Gastrocnemius medialis (tissue), 4 donors: ENCODE data around the gene ZDHHC14. TPM values are rescaled to one million over a fixed set of nuclear protein-coding genes. Genes with fewer than 3 reads are reported as not detected.
"Not testable (repeated sequence)": the region's sequence is repeated elsewhere in the genome, so short reads cannot be mapped to it uniquely, and the experiment has no call there.

Source experiments
- ATAC-seq, 2 donors: fragments of 150-250 bp; one replicate each; pipeline ENCODE4 v1.9.1; 2016
- DNase-seq, 2 donors: peaks; one replicate each; pipeline ENCODE4 v3.0.0-alpha.2; 2019
- H3K27ac ChIP-seq, 4 donors: fragments of 200-600 bp; sonication (generic); 1 replicate in 1 of 4; 2 replicates in 3 of 4; pipeline ENCODE4 v1.5.1; 2016 to 2018; ENCODE audit warnings: mild to moderate bottlenecking in 2 of 4, moderate library complexity in 1 of 4
- H3K27me3 ChIP-seq, 3 donors: fragments of 200-600 bp; sonication (generic) in 2 of 3; 1 replicate in 1 of 3; 2 replicates in 2 of 3; pipeline versions ENCODE4 v1.5.1 to v1.6.0; 2016 to 2019; ENCODE audit warnings: mild to moderate bottlenecking in 1 of 3, moderate library complexity in 1 of 3
- H3K36me3 ChIP-seq, 2 donors: fragments of 200-600 bp; sonication (generic) in 1 of 2; one replicate each; pipeline ENCODE4 v1.5.1; 2017 to 2018
- H3K4me1 ChIP-seq, 2 donors: fragments of 200-600 bp; sonication (generic) in 1 of 2; one replicate each; pipeline ENCODE4 v1.5.1; 2016 to 2017; ENCODE audit warnings: mild to moderate bottlenecking in 2 of 2
- H3K4me3 ChIP-seq, 4 donors: fragments of 200-600 bp; sonication (generic) in 3 of 4; 1 replicate in 1 of 4; 2 replicates in 3 of 4; pipeline ENCODE4 v1.5.1; 2016 to 2019; ENCODE audit warnings: mild to moderate bottlenecking in 2 of 4
- H3K9me3 ChIP-seq, 3 donors: fragments of 200-600 bp; sonication (generic) in 2 of 3; 1 replicate in 1 of 3; 2 replicates in 2 of 3; pipeline ENCODE4 v1.5.1; 2016 to 2019
- POLR2A ChIP-seq, 2 donors: fragments of 450-650 bp; IDR thresholded peaks; one replicate each; pipeline ENCODE4 v1.6.1; 2017; ENCODE audit warnings: antibody characterized with exemption in 2 of 2, mild to moderate bottlenecking in 2 of 2, moderate library complexity in 2 of 2
- in situ Hi-C, 4 donors: fragments of 200-750 bp; cut with MboI; loops; one replicate each; pipeline versions ENCODE4 v1.15.0 to v1.8.0; 2017; ENCODE audit warnings: low sequenced_read_pairs in 4 of 4
- intact Hi-C: fragments of 100-400 bp; cut with DNase I; formaldehyde crosslinking; loops from one replicate; pipeline ENCODE4 v1.15.1; 2023; ENCODE audit warnings: low total_unique reads
- total RNA-seq, 4 donors: library from RNA; depleted of rRNA; stranded (reverse); fragments of >200 nt; gene quantifications; one replicate each; pipeline versions ENCODE4 v1.1.0 to v1.2.3, GENCODE V29; 2016
- TF ChIP-seq, protein P1 (sequence below), 5 experiments: fragments of 450-650 bp in 3 of 5; fragments of 200-600 bp in 2 of 5; sonication (generic) in 2 of 5; IDR thresholded peaks in 4 of 5; conservative IDR thresholded peaks in 1 of 5; 1 replicate in 4 of 5; 2 replicates in 1 of 5; pipeline ENCODE4 v1.5.1; 2016 to 2019; ENCODE audit warnings: antibody characterized with exemption in 5 of 5, mild to moderate bottlenecking in 3 of 5, moderate library complexity in 3 of 5

Gene ZDHHC14
- total RNA-seq, 4 donors from 2014 or later = 3.7 to 7.7 (median 5.9) TPM

DNA sequence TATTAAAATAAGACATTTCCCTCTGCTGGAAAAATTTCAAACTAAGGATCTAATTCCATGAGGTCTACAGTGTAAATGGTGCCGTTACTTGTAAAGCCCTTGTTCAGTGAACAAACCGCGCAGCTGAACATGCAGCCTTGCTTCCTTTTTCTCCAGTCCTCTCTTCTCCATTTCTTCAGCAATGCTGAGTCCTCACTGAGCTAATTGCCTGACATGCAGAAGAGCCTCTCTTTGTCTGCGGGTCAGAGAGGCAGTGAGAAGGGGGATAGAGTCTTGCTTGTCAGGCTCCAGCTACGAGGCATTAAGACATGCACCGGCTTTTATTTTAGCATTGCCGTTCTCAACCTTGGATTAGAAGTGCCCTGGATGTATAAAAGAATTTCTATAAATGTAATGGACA is 25.7 kb downstream of the ZDHHC14 start:
- H3K27me3 ChIP-seq = no peaks in the 10 kb centered on the region
- H3K27ac ChIP-seq = no peak overlapping the region
- no peaks in the 10 kb centered on the region for H3K9me3 ChIP-seq
- TF ChIP-seq, protein P1, sequence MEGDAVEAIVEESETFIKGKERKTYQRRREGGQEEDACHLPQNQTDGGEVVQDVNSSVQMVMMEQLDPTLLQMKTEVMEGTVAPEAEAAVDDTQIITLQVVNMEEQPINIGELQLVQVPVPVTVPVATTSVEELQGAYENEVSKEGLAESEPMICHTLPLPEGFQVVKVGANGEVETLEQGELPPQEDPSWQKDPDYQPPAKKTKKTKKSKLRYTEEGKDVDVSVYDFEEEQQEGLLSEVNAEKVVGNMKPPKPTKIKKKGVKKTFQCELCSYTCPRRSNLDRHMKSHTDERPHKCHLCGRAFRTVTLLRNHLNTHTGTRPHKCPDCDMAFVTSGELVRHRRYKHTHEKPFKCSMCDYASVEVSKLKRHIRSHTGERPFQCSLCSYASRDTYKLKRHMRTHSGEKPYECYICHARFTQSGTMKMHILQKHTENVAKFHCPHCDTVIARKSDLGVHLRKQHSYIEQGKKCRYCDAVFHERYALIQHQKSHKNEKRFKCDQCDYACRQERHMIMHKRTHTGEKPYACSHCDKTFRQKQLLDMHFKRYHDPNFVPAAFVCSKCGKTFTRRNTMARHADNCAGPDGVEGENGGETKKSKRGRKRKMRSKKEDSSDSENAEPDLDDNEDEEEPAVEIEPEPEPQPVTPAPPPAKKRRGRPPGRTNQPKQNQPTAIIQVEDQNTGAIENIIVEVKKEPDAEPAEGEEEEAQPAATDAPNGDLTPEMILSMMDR (IDR thresholded peaks at IDR 0.05 in 4 of 5, conservative IDR thresholded peaks at IDR 0.05 in 1 of 5) = no peak
- TF ChIP-seq POLR2A (IDR thresholded peaks at IDR 0.05) = no peak
- no peaks in the 10 kb centered on the region for H3K36me3 ChIP-seq
- in situ Hi-C loops (no loop called here), intact Hi-C loops (no loop called here)
- no peaks in the 10 kb centered on the region for H3K4me1 ChIP-seq
- ATAC-seq = no peak
- no peak for DNase-seq
- no peak overlapping the region for H3K4me3 ChIP-seq

DNA sequence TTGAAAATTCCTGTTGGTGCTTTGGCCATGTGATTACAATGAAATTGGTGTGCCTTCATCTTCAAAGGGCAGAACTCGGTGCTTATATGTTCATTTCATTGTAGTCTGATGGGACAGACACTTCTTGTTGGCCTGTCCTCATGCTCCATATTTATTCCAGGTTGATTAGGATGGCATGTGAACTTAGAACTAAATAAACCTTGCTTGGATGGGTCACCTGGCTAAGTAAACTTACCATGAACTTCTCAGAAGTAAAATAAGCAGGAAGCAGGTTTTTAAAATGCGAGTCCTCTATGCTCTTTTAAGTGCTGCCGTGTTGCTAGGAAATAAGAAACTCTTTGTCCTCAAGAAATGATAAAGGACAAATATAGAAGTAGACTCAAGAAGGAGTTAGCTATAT is 26.7 kb downstream of the ZDHHC14 start:
- H3K4me1 ChIP-seq = no peaks in the 10 kb centered on the region
- intact Hi-C loops = no loop called here
- in situ Hi-C loops = no loop called here

DNA sequence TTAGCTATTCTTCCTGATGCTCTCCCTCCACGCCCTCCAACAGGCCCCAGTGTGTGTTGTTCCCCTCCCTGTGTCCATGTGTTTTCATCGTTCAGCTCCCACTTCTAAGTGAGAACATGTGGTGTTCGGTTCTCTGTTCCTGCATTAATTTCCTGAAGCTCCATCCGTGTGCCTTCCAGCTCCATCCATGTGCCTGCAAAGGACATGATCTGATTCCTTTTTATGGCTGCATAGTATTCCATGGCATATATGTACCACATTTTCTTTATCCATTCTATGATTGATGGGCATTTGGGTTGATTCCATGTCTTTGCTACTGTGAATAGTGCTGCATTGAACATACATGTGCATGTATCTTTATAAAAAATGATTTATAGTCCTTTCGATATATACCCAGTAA is 27.4 kb downstream of the ZDHHC14 start:
- in situ Hi-C loops, DNase-seq, H3K4me3 ChIP-seq, H3K9me3 ChIP-seq, intact Hi-C loops, H3K27me3 ChIP-seq, H3K36me3 ChIP-seq, ATAC-seq, H3K4me1 ChIP-seq, H3K27ac ChIP-seq: not testable (repeated sequence)

More for the DNA sequence above, 26.7 kb downstream of the ZDHHC14 start:
- H3K4me3 ChIP-seq = no peak overlapping the region
- H3K27ac ChIP-seq = no peak overlapping the region
- no peak for DNase-seq
- no peaks in the 10 kb centered on the region for H3K36me3 ChIP-seq
- no peak for ATAC-seq
- H3K9me3 ChIP-seq = no peaks in the 10 kb centered on the region
- TF ChIP-seq POLR2A (IDR thresholded peaks at IDR 0.05) = no peak
- TF ChIP-seq, protein P1 (IDR thresholded peaks at IDR 0.05 in 4 of 5, conservative IDR thresholded peaks at IDR 0.05 in 1 of 5) = no peak
- H3K27me3 ChIP-seq = no peaks in the 10 kb centered on the region

DNA sequence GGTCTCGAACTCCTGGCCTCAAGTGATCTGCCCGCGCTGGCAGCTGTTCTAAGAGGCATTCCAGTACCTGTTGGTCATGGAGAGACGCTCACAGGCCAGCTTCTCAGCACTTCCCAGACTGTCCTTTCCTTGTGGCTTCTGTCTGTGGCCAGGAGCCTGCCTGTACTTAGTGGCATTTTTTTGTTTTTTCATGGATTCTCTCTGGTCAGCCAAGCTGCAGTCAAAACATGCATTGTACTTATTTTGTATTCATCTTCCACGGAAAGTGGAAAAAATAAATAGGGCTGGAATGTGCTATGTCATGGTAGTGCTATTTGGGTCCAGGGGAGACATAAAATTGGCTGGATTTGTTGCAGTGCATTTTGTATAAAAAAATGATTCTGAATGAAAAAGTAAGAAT is 29.1 kb downstream of the ZDHHC14 start:
- TF ChIP-seq, protein P1 (IDR thresholded peaks at IDR 0.05 in 4 of 5, conservative IDR thresholded peaks at IDR 0.05 in 1 of 5) = no peak
- TF ChIP-seq POLR2A (IDR thresholded peaks at IDR 0.05) = no peak
- H3K27me3 ChIP-seq = no peaks in the 10 kb centered on the region
- H3K9me3 ChIP-seq = no peaks in the 10 kb centered on the region
- intact Hi-C loops (no loop called here), in situ Hi-C loops (no loop called here)
- DNase-seq (no peak), ATAC-seq (no peak)
- H3K36me3 ChIP-seq = no peaks in the 10 kb centered on the region
- H3K4me1 ChIP-seq = no peaks in the 10 kb centered on the region
- no peak overlapping the region for H3K4me3 ChIP-seq
- no peak overlapping the region for H3K27ac ChIP-seq

DNA sequence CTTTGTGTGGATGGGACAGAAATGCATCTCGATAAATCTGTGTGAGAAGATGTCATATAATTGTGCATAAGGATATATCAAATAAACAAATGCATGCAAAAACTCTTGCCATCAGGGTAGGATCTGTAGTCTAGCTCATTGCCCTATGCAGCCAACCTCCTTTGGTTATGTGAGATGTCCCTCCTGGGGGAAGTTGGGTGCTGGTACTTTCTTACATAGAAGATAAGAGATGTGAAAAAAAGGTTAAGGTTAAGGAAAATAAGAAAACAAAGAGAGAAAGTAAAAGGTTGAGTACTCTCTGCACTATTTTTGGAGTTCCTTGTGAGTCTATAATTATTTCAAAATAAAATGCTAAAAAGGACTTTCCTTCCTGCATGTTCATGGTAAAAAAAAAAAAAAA is 30.4 kb downstream of the ZDHHC14 start:
- no peak overlapping the region for H3K4me3 ChIP-seq
- intact Hi-C loops = no loop called here
- no peak overlapping the region for H3K27ac ChIP-seq
- H3K27me3 ChIP-seq = no peaks in the 10 kb centered on the region
- H3K9me3 ChIP-seq = no peaks in the 10 kb centered on the region
- DNase-seq (no peak), ATAC-seq (no peak)
- no peak for TF ChIP-seq POLR2A (IDR thresholded peaks at IDR 0.05)
- TF ChIP-seq, protein P1 (IDR thresholded peaks at IDR 0.05 in 4 of 5, conservative IDR thresholded peaks at IDR 0.05 in 1 of 5) = no peak
- no peaks in the 10 kb centered on the region for H3K4me1 ChIP-seq
- in situ Hi-C loops = no loop called here
- H3K36me3 ChIP-seq = no peaks in the 10 kb centered on the region
